Stimulated activated CD4-positive, alpha-beta T cell treated with anti-CD3 and anti-CD28 coated beads, Interleukin-1b, Interleukin-23, amount 100 ng/mL, for 1 hour (primary cell): ENCODE measurements around the gene RIMS4.
"Not testable (repeated sequence)": the region's sequence is repeated elsewhere in the genome, so short reads cannot be mapped to it uniquely, and the experiment has no call there.

Source experiments
- DNase-seq, 2 donors: peaks; one replicate each; pipeline ENCODE4 v3.0.0-alpha.2; 2020; ENCODE audit warnings: low read depth in 2 of 2

The RIMS4 gene

GRCh38 chr20:44763798-44764197 lies 46.5 kb downstream of the RIMS4 start:
- DNase-seq: not testable (repeated sequence)

GRCh38 chr20:44762466-44763140 lies 47.7 kb downstream of the RIMS4 start:
- no peak for DNase-seq

DNA sequence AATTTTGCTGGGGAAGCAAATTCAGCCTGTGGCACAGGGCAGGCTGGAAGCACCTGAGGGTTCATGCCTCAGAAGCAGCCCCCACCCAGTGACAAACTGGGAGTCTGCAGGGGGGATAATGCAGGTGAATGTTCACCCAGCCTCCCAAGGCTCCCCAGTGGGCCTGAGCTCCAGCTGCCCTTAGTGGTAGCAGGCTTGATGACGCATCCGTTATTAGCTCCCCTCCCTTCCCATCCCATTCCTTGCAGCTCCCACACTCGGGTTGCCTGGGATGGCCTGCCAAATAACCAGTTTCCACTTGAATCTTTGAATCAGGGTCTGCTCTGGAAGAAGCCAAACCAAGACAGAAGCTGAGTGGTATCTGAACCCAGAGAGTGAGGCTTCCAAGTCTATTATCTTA lies 48.9 kb downstream of the RIMS4 start:
- no peak for DNase-seq

GRCh38 chr20:44759595-44759994 lies 50.8 kb downstream of the RIMS4 start:
- no peak for DNase-seq

- DNase-seq: no peak
These were observed 51.9 kb downstream of the RIMS4 start for GRCh38 chr20:44758247-44759101.

GRCh38 chr20:44756956-44757355 lies 53.4 kb downstream of the RIMS4 start:
- no peak for DNase-seq

- no peak for DNase-seq
These were observed 54.2 kb downstream of the RIMS4 start for GRCh38 chr20:44756011-44756688.

DNA sequence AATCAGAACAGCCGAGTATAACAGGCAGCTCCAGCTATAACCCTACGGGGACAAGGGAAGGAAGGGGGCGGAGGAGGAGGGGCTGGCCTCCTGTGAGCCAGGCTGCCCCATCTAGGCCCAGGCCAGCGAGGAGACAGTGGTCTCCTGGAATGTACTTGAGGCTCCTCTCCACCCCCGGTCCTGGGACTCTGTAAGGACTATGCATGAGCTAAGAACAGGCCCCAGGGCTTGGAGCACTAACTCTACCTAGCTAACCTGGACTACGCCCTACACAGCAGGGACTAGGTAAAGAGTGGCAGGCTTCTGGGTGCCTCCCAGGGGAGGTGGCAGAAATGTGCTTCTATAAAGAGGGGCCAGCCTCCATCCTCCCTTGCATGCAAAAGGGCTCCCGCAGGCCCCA lies 55.8 kb downstream of the RIMS4 start:
- no peak for DNase-seq

GRCh38 chr20:44752099-44752931 lies 58.0 kb downstream of the RIMS4 start:
- DNase-seq: no peak

DNA sequence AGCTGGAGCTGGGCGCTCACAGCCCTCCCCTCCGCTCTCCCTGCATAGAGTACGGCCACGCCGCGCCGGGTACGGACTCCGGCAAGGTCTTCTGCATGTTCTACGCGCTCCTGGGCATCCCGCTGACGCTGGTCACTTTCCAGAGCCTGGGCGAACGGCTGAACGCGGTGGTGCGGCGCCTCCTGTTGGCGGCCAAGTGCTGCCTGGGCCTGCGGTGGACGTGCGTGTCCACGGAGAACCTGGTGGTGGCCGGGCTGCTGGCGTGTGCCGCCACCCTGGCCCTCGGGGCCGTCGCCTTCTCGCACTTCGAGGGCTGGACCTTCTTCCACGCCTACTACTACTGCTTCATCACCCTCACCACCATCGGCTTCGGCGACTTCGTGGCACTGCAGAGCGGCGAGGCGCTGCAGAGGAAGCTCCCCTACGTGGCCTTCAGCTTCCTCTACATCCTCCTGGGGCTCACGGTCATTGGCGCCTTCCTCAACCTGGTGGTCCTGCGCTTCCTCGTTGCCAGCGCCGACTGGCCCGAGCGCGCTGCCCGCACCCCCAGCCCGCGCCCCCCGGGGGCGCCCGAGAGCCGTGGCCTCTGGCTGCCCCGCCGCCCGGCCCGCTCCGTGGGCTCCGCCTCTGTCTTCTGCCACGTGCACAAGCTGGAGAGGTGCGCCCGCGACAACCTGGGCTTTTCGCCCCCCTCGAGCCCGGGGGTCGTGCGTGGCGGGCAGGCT lies 60.1 kb downstream of the RIMS4 start:
- DNase-seq: no peak

GRCh38 chr20:44748005-44748370 lies 62.4 kb downstream of the RIMS4 start:
- DNase-seq: no peak

DNA sequence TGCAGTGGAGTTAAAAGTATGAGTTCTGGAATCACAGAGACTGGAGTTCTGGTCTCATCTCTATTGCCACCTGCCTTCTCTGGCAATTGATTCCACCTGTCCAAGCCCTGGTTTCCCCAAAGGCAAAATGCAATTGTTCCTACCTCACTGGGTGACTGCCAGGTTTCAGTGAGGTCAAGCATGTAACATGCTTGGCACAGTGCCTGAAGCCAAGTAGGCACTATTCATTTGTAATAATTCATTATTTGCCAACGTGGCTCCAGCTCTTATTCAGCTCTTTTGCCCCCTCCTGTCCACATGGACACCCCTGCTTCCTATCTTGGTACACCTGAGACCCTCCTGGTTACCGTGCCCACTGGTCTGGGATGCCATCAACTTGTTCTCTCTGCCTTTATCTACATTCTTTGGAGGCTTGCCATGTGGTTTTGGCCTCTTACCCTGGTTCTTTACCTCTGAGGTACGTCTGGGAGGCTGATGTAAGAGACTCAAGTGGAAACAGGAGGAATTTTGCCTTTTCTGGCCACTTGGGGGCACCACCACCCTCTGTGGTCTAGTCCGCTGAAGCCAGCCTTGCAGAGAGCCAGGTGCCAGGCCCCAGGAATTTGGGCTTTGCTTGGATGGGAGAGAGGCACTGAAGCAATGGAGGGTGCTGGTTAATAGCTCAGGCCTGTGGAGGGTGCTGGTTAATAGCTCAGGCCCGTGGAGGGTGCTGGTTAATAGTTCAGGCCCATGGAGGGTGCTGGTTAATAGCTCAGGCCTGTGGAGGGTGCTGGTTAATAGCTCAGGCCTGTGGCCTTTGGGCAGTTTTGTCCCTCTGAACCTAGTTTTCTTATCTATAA lies 63.0 kb downstream of the RIMS4 start:
- DNase-seq: peak in 1 of 2 donors; percentile 46

GRCh38 chr20:44746367-44747165 lies 63.8 kb downstream of the RIMS4 start:
- DNase-seq: no peak

GRCh38 chr20:44745598-44746366 lies 64.6 kb downstream of the RIMS4 start, which contains the start of gene KCNK15:
Gene KCNK15 (plus strand): TSS chr20:44745865. CDS start chr20:44745911, 46 bp downstream.
- peak in 1 of 2 donors; percentile 30 for DNase-seq

DNA sequence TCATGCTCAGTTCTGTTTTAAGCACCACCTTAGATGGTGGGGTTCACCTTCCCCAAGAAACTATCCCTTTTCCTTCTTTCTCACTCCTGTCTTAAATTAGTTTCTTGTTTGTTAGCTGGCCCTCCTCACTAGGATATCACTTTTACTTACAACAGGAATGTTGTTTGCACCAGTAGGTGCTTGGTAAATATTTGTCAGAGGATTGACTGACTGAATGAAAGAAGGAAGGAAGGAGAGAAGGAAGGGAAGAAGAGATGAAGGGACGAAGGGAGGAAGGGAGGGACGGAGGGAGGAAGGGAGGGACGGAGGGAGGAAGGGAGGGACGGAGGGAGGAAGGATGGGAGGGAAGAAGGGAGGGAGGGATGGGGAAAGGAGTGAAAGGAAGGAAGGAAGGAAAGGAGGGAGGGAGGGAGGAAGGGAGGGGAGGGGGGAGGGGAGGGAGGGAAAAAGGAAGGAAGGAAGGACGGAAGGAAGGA lies 65.2 kb downstream of the RIMS4 start:
- no peak for DNase-seq

GRCh38 chr20:44743916-44744655 lies 66.3 kb downstream of the RIMS4 start:
- DNase-seq: no peak

DNA sequence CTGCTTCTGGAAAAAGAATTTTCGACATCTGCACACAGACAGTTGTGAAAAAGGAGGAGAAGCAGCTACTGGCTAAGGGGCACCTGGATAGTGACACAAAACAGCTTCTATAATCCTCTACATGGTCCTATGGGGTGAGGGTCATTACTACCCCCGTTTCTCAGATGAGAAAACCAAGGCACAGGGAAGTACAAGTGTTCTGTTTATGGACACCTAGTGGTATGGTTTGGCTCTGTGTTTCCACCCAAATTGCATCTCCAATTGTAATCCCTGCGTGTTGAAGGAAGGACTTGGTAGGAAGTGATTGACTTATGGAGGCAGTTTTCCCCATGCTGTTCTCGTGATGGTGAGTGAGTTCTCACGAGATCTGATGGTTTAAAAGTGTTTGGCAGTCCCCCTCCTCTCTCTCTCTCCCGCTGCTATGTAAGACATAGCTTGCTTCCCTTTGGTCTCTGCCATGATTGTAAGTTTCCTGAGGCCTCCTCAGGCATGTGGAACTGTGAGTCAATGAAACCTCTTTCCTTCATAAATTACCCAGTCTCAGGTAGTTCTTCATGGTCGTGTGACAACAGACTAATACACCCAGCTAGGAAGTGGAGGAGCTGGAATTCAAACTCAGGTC lies 67.2 kb downstream of the RIMS4 start:
- no peak for DNase-seq
